Activated T-helper 1 cell treated with anti-CD3 and anti-CD28 coated beads, Interleukin-12 subunit alpha, Interleukin-12 subunit beta, Interleukin-2, Interleukin-4 antibody, amounts not matched to agents 30 ng/mL and 10 ng/mL and 1 ng/mL, durations not matched to agents 14 hours and 24 hours and 36 hours (primary cell): ENCODE measurements around the gene OR2H2. TPM values are rescaled to one million over a fixed set of nuclear protein-coding genes. Genes with fewer than 3 reads are reported as not detected.

Experiments used
- DNase-seq: peaks from one replicate; pipeline ENCODE4 v3.0.0; 2021; ENCODE audit warnings: low spot score
- H3K27ac Mint-ChIP-seq: one replicate; pipeline ENCODE4 v1.8.0; 2021; ENCODE audit warnings: mild to moderate bottlenecking, mixed read lengths
- H3K27me3 Mint-ChIP-seq: one replicate; pipeline ENCODE4 v1.8.0; 2022; ENCODE audit warnings: mild to moderate bottlenecking, moderate library complexity, mixed read lengths; ENCODE audit not compliant: insufficient read depth
- H3K36me3 Mint-ChIP-seq: one replicate; pipeline ENCODE4 v1.8.0; 2021; ENCODE audit warnings: low read depth, mixed read lengths
- H3K4me1 Mint-ChIP-seq: one replicate; pipeline ENCODE4 v1.8.0; 2021; ENCODE audit warnings: low read depth, mixed read lengths
- H3K4me3 Mint-ChIP-seq: one replicate; pipeline ENCODE4 v1.8.0; 2021; ENCODE audit warnings: mild to moderate bottlenecking, moderate library complexity, mixed read lengths
- H3K9me3 Mint-ChIP-seq: one replicate; pipeline ENCODE4 v1.8.0; 2021; ENCODE audit warnings: mixed read lengths
- intact Hi-C: fragments of 100-400 bp; cut with micrococcal nuclease; formaldehyde crosslinking; loops from one replicate; pipeline ENCODE4 v1.15.1; 2024
- total RNA-seq: library from RNA; stranded (reverse); gene quantifications from 2 replicates; pipeline ENCODE4 v1.2.3, GENCODE V29; 2022

OR2H2 gene
- total RNA-seq, 1 donor from 2014 or later: not detected

- Mint-ChIP-seq H3K36me3 (peaks cover 15% of the 10 kb centered on the region), H3K27ac (no peak overlapping the region), H3K27me3 (no peaks in the 10 kb centered on the region), H3K4me1 (no peaks in the 10 kb centered on the region), H3K4me3 (no peak overlapping the region), H3K9me3 (no peaks in the 10 kb centered on the region)
- intact Hi-C loops: no loop called here
- DNase-seq: no peak
Measured at GRCh38 chr6:29602564-29603361, 17.8 kb downstream of the OR2H2 start.

GRCh38 chr6:29603456-29603855 lies 18.5 kb downstream of the OR2H2 start:
- no peak overlapping the region for H3K27ac Mint-ChIP-seq
- H3K4me1 Mint-ChIP-seq: no peaks in the 10 kb centered on the region
- peaks cover 15% of the 10 kb centered on the region for H3K36me3 Mint-ChIP-seq
- intact Hi-C loops: no loop called here
- no peak for DNase-seq
- H3K4me3 Mint-ChIP-seq: no peak overlapping the region
- H3K27me3 Mint-ChIP-seq: no peaks in the 10 kb centered on the region
- no peaks in the 10 kb centered on the region for H3K9me3 Mint-ChIP-seq

DNA sequence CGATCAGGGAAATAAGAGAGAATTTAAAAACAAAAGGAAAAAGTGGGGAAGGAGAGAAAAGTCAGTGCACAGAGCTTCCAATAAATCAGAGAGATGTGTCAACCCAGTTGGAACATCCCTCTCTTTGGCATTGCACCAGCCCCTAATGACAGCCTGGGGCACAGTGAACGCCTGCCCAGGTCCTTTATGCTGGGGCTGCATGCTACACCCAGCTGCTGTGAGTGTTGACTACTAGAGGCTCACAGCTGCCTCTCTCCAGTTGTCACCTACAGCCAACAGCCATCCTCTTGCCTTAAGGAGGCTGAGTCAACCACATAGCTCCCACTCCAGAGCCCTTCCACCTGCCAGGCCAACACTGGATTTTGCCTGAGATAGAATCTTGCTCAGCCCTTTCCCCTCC lies 19.0 kb downstream of the OR2H2 start:
- DNase-seq: no peak
- Mint-ChIP-seq H3K9me3 (no peaks in the 10 kb centered on the region), H3K27ac (no peak overlapping the region), H3K27me3 (no peaks in the 10 kb centered on the region), H3K36me3 (peaks cover 16% of the 10 kb centered on the region), H3K4me1 (no peaks in the 10 kb centered on the region), H3K4me3 (no peak overlapping the region)
- intact Hi-C loops: no loop called here

GRCh38 chr6:29608131-29608530 lies 23.2 kb downstream of the OR2H2 start:
- intact Hi-C loops: no loop called here
- no peak for DNase-seq
- peaks cover 33% of the 10 kb centered on the region for H3K36me3 Mint-ChIP-seq
- no peak overlapping the region for H3K4me3 Mint-ChIP-seq
- H3K27me3 Mint-ChIP-seq: no peaks in the 10 kb centered on the region
- no peaks in the 10 kb centered on the region for H3K9me3 Mint-ChIP-seq
- no peaks in the 10 kb centered on the region for H3K4me1 Mint-ChIP-seq
- H3K27ac Mint-ChIP-seq: no peak overlapping the region

DNA sequence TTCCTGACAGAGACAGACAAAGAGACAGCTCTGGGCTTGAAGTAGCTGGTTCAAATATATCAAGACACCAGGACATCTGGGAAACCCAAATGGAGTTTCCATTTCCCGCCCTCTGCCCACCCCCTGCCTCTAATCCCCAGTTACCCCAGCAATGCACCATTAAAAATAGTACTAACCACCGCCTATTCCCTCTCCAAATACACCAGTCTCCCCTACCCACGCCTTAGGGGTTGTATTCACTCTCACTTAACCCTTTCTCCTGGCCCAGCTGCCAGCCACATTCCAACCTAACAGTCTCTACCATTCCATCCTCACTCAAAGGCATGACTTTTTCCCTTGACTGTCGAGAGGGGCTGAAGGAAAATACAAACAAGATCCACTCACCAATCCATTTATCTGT lies 25.6 kb downstream of the OR2H2 start:
- Mint-ChIP-seq H3K27me3 (no peaks in the 10 kb centered on the region), H3K9me3 (no peaks in the 10 kb centered on the region), H3K4me3 (no peak overlapping the region), H3K36me3 (peaks cover 32% of the 10 kb centered on the region), H3K4me1 (no peaks in the 10 kb centered on the region), H3K27ac (no peak overlapping the region)
- intact Hi-C loops: no loop called here
- DNase-seq: no peak

DNA sequence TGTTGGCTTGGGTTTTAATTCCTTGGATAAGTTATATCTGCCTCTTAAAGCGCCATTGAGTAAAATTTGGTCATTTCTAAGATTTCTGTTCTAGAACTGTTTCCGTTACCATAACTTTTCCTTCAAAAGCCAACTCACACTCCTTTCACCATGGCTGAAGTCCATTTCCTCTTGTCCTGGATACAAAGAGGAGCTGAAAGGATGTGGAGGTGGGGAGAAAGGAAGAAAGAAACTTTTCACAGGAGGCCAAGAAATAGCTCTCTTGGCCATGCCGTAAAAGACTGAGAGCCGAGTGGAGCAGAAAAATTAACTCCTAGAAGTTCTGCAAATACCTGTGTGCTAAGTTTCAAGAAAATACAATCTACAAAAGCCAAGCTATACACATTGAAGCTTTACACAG lies 26.5 kb downstream of the OR2H2 start:
- intact Hi-C loops: no loop called here
- H3K4me1 Mint-ChIP-seq: no peaks in the 10 kb centered on the region
- no peaks in the 10 kb centered on the region for H3K9me3 Mint-ChIP-seq
- no peak for DNase-seq
- no peak overlapping the region for H3K4me3 Mint-ChIP-seq
- no peaks in the 10 kb centered on the region for H3K27me3 Mint-ChIP-seq
- H3K27ac Mint-ChIP-seq: no peak overlapping the region
- H3K36me3 Mint-ChIP-seq: peaks cover 28% of the 10 kb centered on the region

- intact Hi-C loops: no loop called here
- no peaks in the 10 kb centered on the region for H3K4me1 Mint-ChIP-seq
- no peak for DNase-seq
- H3K27me3 Mint-ChIP-seq: no peaks in the 10 kb centered on the region
- H3K9me3 Mint-ChIP-seq: no peaks in the 10 kb centered on the region
- peaks cover 28% of the 10 kb centered on the region for H3K36me3 Mint-ChIP-seq
- H3K27ac Mint-ChIP-seq: no peak overlapping the region
- no peak overlapping the region for H3K4me3 Mint-ChIP-seq
Measured at GRCh38 chr6:29617782-29618554, 33.0 kb downstream of the OR2H2 start.

- Mint-ChIP-seq H3K36me3 (peaks cover 22% of the 10 kb centered on the region), H3K27ac (no peak overlapping the region), H3K27me3 (peaks cover 2% of the 10 kb centered on the region), H3K9me3 (no peaks in the 10 kb centered on the region), H3K4me1 (no peaks in the 10 kb centered on the region), H3K4me3 (no peak overlapping the region)
- no peak for DNase-seq
- intact Hi-C loops: no loop called here
Measured at GRCh38 chr6:29619578-29620160, 34.7 kb downstream of the OR2H2 start.

DNA sequence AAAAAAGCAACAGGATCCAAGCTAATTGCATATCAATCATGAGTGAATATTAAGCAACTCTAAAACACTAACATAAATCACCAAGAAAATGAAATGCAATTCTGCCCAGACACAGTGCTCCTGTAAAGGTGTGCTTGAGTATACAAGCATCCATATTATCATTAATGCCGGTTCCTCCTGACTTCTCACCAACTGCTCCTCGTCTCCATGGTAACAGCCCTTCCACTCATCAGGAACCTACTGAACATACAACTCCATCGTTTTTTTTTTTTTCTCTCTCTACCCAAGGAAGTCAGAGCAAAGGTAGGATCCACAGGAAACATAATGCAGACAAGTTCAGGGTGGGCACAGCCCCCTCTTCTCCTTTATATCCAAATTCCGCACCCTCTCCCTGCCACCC lies 35.7 kb downstream of the OR2H2 start:
- no peak for DNase-seq
- H3K27me3 Mint-ChIP-seq: peaks cover 2% of the 10 kb centered on the region
- intact Hi-C loops: no loop called here
- no peak overlapping the region for H3K4me3 Mint-ChIP-seq
- no peaks in the 10 kb centered on the region for H3K4me1 Mint-ChIP-seq
- peaks cover 22% of the 10 kb centered on the region for H3K36me3 Mint-ChIP-seq
- H3K9me3 Mint-ChIP-seq: no peaks in the 10 kb centered on the region
- H3K27ac Mint-ChIP-seq: no peak overlapping the region

- Mint-ChIP-seq H3K36me3 (peaks cover 16% of the 10 kb centered on the region), H3K4me1 (peaks cover 15% of the 10 kb centered on the region), H3K27ac (no peak overlapping the region), H3K4me3 (no peak overlapping the region), H3K27me3 (peaks cover 14% of the 10 kb centered on the region), H3K9me3 (no peaks in the 10 kb centered on the region)
- no peak for DNase-seq
- intact Hi-C loops: no loop called here
Measured at GRCh38 chr6:29624520-29624961, 39.6 kb downstream of the OR2H2 start.

DNA sequence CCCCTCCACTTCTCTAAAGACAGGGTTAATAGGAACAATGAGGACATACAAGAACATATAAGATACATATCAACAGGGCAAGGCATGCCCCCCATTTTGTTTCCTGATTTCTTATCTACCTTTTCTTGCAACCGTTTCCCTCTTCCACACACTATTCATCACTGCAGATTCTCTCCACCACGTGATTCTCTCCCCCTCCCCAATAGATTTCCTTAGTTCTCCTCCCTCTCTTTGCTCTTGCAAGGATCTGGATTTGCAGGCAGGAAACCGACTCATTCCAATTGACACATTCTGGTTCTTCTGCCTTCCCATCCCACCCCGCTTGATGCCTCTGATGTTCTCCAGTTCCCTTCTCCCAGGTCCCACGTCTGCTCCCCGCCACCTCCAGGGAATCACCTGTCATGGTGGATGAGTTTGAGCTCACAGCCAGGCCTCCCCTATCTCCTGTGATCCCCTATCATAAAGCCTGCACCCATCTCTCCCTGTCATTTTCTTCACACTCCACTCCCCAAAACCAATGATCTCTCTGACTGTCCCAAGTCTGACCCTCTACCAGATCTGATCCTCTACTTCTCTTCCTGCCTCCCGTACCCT lies 40.5 kb downstream of the OR2H2 start:
- intact Hi-C loops: no loop called here
- no peak for DNase-seq
- no peak overlapping the region for H3K4me3 Mint-ChIP-seq
- H3K4me1 Mint-ChIP-seq: peaks cover 21% of the 10 kb centered on the region
- no peaks in the 10 kb centered on the region for H3K9me3 Mint-ChIP-seq
- H3K27me3 Mint-ChIP-seq: peaks cover 18% of the 10 kb centered on the region
- H3K36me3 Mint-ChIP-seq: peaks cover 15% of the 10 kb centered on the region
- no peak overlapping the region for H3K27ac Mint-ChIP-seq

- DNase-seq: no peak
- Mint-ChIP-seq H3K27me3 (peaks cover 28% of the 10 kb centered on the region), H3K27ac (no peak overlapping the region), H3K4me1 (peaks cover 37% of the 10 kb centered on the region), H3K4me3 (peak overlapping the region; percentile 43), H3K36me3 (peaks cover 15% of the 10 kb centered on the region), H3K9me3 (no peaks in the 10 kb centered on the region)
- intact Hi-C loops: no loop called here
Measured at GRCh38 chr6:29626948-29627754, 42.2 kb downstream of the OR2H2 start.
